ENCODE results near the gene CCL27.

- no peak for TF ChIP-seq ZNF274 (IDR thresholded peaks at IDR 0.05; ENCODE audit: low read depth, low read length)
- no peak for TF ChIP-seq SUZ12 (IDR thresholded peaks at IDR 0.05; ENCODE audit: extremely low read depth, insufficient read depth, insufficient read length)
Observed at GRCh38 chr9:34647651-34648050, 14.8 kb downstream of the CCL27 start.

Measured in NT2/D1 (cell line).